ENCODE results near the gene CYP2R1. TPM values are rescaled to one million over a fixed set of nuclear protein-coding genes. Genes with fewer than 3 reads are reported as not detected.

CYP2R1 gene
- total and polyA plus RNA-seq, 2 of the 8 experiments (the other 6 are each of a cell fraction or from before 2014, with no cell fraction given), result 8.3 to 12.9 TPM

- Histone ChIP-seq H3K4ac (replicated peaks; ENCODE audit: insufficient read length, low read depth, low read length) (no peak overlapping the region), H2BK120ac (replicated peaks; ENCODE audit: low read depth, low read length) (no peak overlapping the region), H2AK5ac (ENCODE audit: low read depth, low read length) (no peak overlapping the region), H3K23me2 (ENCODE audit: low read depth, low read length) (no peaks in the 10 kb centered on the region), H2BK5ac (ENCODE audit: low read depth, low read length) (no peak overlapping the region), H4K8ac (ENCODE audit: extremely low read depth, insufficient read depth, low read length) (no peak overlapping the region), H3K27me3 (replicated peaks in 1 of 4; ENCODE audit: control insufficient read depth in 3 of 4, extremely low read depth in 1 of 4, insufficient read depth in 3 of 4, low read length in 3 of 4) (peaks cover 0 to 7% (median 0%) of the 10 kb centered on the region in 4 experiments; a peak in 3 of 7 replicates), H2BK12ac (ENCODE audit: low read depth, low read length) (no peak overlapping the region), H3K27ac (ENCODE audit: low read depth, low read length) (no peak overlapping the region), H4K91ac (replicated peaks; ENCODE audit: insufficient read length, low read length) (no peak overlapping the region), H3K14ac (ENCODE audit: insufficient read length) (no peak overlapping the region), H3K56ac (replicated peaks; ENCODE audit: insufficient read length, low read depth, low read length) (no peak overlapping the region), H3K36me3 (ENCODE audit: control insufficient read depth in 2 of 4, insufficient read depth in 4 of 4, low read length in 3 of 4) (no peaks in the 10 kb centered on the region), H4K5ac (ENCODE audit: insufficient read length, low read depth, low read length) (no peak overlapping the region), H3K9me3 (ENCODE audit: insufficient read depth in 2 of 2, low read depth in 1 of 2, low read length in 1 of 2) (no peaks in the 10 kb centered on the region), H3K23ac (ENCODE audit: insufficient read length) (no peak overlapping the region), H3K9ac (replicated peaks in 1 of 4; ENCODE audit: extremely low read depth in 1 of 4, low read depth in 3 of 4, low read length in 3 of 4) (no peak overlapping the region), H3K18ac (ENCODE audit: extremely low read depth, low read length) (no peak overlapping the region), H3K4me3 (ENCODE audit: extremely low read depth in 1 of 4, insufficient read depth in 2 of 4, low read depth in 3 of 4, low read length in 4 of 4) (no peak overlapping the region), H3K4me2 (ENCODE audit: insufficient read depth in 1 of 2, low read depth in 2 of 2, low read length in 2 of 2) (no peak overlapping the region; a peak in 1 of 4 replicates), H2BK15ac (ENCODE audit: low read length) (no peak overlapping the region), H2BK20ac (ENCODE audit: low read length) (no peak overlapping the region), H3K79me2 (ENCODE audit: control insufficient read depth in 1 of 2, insufficient read depth in 2 of 2, low read length in 2 of 2) (no peaks in the 10 kb centered on the region), H4K20me1 (replicated peaks in 1 of 2; ENCODE audit: control insufficient read depth in 1 of 2, insufficient read depth in 2 of 2, low read length in 2 of 2) (no peaks in the 10 kb centered on the region), H2AFZ (ENCODE audit: low read length) (no peak overlapping the region), H3K79me1 (ENCODE audit: low read depth, low read length) (no peaks in the 10 kb centered on the region), H3K4me1 (replicated peaks in 1 of 4; ENCODE audit: control insufficient read depth in 3 of 4, insufficient read depth in 4 of 4, low read length in 3 of 4) (peaks cover 0 to 11% (median under 1%) of the 10 kb centered on the region in 4 experiments; a peak in 4 of 7 replicates)
- no peak for FAIRE-seq
- DNase-seq (ENCODE audit: low read depth in 1 of 2, low spot score in 2 of 2), result no peak
- POLR2A ChIA-PET (ENCODE audit: partially characterized antibody), result interaction anchor here (1.6 to 3.1 kb wide), 2 partner anchors 13 to 263 kb away, joined by 5 to 10 read pairs; partner anchors contain the start of gene PDE3B
- WGBS, 2 experiments (ENCODE audit: extremely low coverage in 1 of 2, insufficient coverage in 1 of 2, insufficient read length in 1 of 2, insufficient replicate concordance in 2 of 2, low coverage in 1 of 2, low lambda C conversion rate in 2 of 2, missing lambda C conversion rate in 1 of 2), result 90% methylated on average over 6 of the region's 6 CpGs; no CpG with 5 or more reads in 1 of the 2 experiments
- CTCF ChIA-PET (ENCODE audit: partially characterized antibody), result interaction anchor here (0.7 to 5.6 kb wide), 94 partner anchors 9 to 451 kb away, joined by 3 to 138 read pairs (median 6); partner anchors contain the start of genes CALCB, CYP2R1 and INSC
- TF ChIP-seq BRCA1 (IDR thresholded peaks at IDR 0.05; ENCODE audit: low read depth, low read length) (no peak), FOSL1 (IDR thresholded peaks at IDR 0.05; ENCODE audit: insufficient read depth, low read depth, low read length) (no peak), BACH1 (IDR thresholded peaks at IDR 0.05; ENCODE audit: low read length) (no peak)
Measured at GRCh38 chr11:14906993-14907392, 15.0 kb upstream of the CYP2R1 start.
